Activated CD8-positive, alpha-beta memory T cell treated with anti-CD3 and anti-CD28 coated beads for 24 hours (primary cell): ENCODE results near the gene SNAPC5.
"Not testable (repeated sequence)": the region's sequence is repeated elsewhere in the genome, so short reads cannot be mapped to it uniquely, and the experiment has no call there.

Source experiments
- DNase-seq: peaks from one replicate; pipeline ENCODE4 v3.0.0-alpha.2; 2020

Gene SNAPC5

GRCh38 chr15:66497502-66498455 lies at the start of gene SNAPC5:
Gene SNAPC5, minus strand, starts transcription at chr15:66497762. Its CDS starts 31 bp downstream, at chr15:66497731.
- peak; percentile 100 for DNase-seq

GRCh38 chr15:66545255-66545654 lies 47.7 kb upstream of the SNAPC5 start:
- DNase-seq, result no peak

GRCh38 chr15:66542896-66543295 lies 45.3 kb upstream of the SNAPC5 start:
- no peak for DNase-seq

- no peak for DNase-seq
Observed at GRCh38 chr15:66535056-66535455, 37.5 kb upstream of the SNAPC5 start.

- DNase-seq, result no peak
Observed at GRCh38 chr15:66524838-66525237, 27.3 kb upstream of the SNAPC5 start.

- DNase-seq, result no peak
Observed at GRCh38 chr15:66523926-66524325, 26.4 kb upstream of the SNAPC5 start.

- DNase-seq, result no peak
Observed at GRCh38 chr15:66515901-66516322, 18.4 kb upstream of the SNAPC5 start.

GRCh38 chr15:66514586-66514985 lies 17.0 kb upstream of the SNAPC5 start:
- DNase-seq, result no peak

GRCh38 chr15:66508293-66508883 lies 10.8 kb upstream of the SNAPC5 start:
- no peak for DNase-seq

- DNase-seq, result no peak
Observed at GRCh38 chr15:66505818-66506217, 8.3 kb upstream of the SNAPC5 start.

GRCh38 chr15:66505430-66505811 lies 7.9 kb upstream of the SNAPC5 start:
- no peak for DNase-seq

- peak; percentile 92 for DNase-seq
Observed at GRCh38 chr15:66504563-66505429, 7.2 kb upstream of the SNAPC5 start, which contains the start of the genes RPL4 and ZWILCH. Gene RPL4, minus strand, starts transcription at chr15:66504855. Its CDS starts 65 bp downstream, at chr15:66504790. Gene ZWILCH, plus strand, starts transcription at chr15:66505326. Its CDS starts 13 bp downstream, at chr15:66505339.

GRCh38 chr15:66503780-66504562 lies 6.4 kb upstream of the SNAPC5 start:
- no peak for DNase-seq

GRCh38 chr15:66503041-66503648 lies 5.6 kb upstream of the SNAPC5 start:
- DNase-seq, result not testable (repeated sequence)

GRCh38 chr15:66502491-66502890 lies 4.9 kb upstream of the SNAPC5 start:
- no peak for DNase-seq

GRCh38 chr15:66500346-66500745 lies 2.8 kb upstream of the SNAPC5 start:
- peak; percentile 50 for DNase-seq

- DNase-seq, result peak; percentile 58
Observed at GRCh38 chr15:66498501-66499386, 1.2 kb upstream of the SNAPC5 start.

- no peak for DNase-seq
Observed at GRCh38 chr15:66496951-66497501, 536 bp downstream of the SNAPC5 start.

GRCh38 chr15:66494262-66494661 lies 3.3 kb downstream of the SNAPC5 start:
- peak; percentile 37 for DNase-seq

- DNase-seq, result peak; percentile 49
Observed at GRCh38 chr15:66491846-66492245, 5.7 kb downstream of the SNAPC5 start.
